COLO829 (cell line): Measurements from ENCODE around the gene RIOK3.
"Not testable (repeated sequence)": the region's sequence is repeated elsewhere in the genome, so short reads cannot be mapped to it uniquely, and the experiment has no call there.

ENCODE experiments used
- DNase-seq: peaks from one replicate; pipeline ENCODE4 v3.0.0; 2012; ENCODE audit warnings: low spot score

Gene RIOK3, protein sequence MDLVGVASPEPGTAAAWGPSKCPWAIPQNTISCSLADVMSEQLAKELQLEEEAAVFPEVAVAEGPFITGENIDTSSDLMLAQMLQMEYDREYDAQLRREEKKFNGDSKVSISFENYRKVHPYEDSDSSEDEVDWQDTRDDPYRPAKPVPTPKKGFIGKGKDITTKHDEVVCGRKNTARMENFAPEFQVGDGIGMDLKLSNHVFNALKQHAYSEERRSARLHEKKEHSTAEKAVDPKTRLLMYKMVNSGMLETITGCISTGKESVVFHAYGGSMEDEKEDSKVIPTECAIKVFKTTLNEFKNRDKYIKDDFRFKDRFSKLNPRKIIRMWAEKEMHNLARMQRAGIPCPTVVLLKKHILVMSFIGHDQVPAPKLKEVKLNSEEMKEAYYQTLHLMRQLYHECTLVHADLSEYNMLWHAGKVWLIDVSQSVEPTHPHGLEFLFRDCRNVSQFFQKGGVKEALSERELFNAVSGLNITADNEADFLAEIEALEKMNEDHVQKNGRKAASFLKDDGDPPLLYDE

DNA sequence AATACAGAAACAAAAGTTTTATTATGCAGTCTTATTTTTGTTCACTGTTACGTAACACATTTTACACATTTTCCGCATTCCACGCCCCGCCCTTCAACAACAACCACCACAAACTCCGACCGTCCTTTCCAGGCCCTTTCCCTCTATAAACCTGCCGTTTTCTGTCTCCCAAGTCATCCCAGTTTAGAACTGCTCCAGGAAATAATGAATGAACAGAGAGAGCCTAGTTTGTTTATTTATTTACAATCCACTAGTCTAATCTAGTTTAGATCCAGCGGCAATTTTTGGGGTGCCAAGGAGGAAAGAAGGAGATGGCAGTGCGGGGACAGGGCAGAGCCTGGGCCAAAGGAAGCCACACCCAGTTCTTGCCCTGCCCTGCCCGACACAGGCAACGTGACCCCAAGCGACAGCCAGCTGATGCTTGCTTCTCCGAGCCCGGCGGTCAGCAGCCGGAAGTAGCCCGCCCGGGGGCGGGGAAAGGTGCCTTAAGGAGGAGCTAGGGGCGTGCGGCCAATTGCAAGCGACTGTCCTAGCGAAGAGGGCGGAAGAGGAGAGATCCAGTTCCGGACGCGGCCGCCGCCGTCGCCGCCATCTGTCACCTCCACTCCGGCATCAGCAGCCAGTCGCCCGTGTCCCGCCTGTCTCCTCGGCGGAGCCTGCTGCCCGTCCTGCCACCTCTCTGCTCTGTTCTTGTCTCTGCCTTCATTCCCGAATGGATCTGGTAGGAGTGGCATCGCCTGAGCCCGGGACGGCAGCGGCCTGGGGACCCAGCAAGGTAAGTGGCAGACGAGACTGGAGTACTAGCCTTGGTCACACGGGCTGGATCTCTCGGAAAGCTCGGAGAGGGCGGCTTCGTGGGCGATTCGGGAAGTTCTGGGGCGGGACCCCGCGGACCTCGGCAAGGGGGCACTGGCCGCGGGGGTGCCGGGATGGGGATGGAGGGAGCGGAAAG, at the start of gene RIOK3:
TSS of gene RIOK3 (plus strand) at position 560 of the 952 bp plus-strand sequence. CDS start at position 713, 153 bp downstream.
- peak; percentile 96 for DNase-seq

DNA sequence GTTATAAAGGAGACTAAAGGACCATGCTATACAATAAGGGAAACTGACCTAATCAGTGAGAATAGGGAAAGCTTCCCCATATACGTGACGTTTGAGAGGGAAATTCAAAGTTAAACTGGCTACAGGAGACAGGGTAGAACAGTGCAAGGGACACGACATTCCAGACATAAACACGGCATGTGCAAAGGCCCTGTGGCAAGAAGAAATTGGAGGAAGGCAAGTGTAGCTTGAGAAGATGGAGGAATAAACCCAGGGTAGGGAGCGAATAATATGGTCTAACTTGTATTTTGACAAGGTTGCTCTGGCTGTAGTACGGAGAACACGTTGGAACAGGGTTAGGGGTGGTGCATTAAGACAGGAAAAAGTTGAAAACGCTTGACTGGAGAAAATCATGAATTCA, 49.8 kb upstream of the RIOK3 start:
- no peak for DNase-seq

DNA sequence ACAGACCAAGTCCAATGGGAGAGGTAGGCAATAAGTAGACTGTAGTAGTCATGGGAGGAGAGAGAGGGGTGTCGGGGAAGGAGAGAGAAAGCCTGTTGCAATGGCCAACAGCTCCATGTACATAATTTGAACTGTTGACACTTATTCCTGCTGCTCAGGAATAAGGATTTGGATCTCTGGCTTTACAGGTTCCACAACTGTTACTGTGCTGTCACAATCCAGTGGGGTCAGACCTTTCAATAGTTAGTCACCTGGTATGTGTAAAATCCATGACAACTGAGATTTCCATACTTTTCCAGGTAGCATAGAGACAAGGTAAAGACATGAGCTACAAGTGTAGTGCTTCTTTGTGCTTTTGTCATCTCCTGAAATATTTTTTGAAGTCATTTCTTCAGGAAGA, 47.5 kb upstream of the RIOK3 start:
- DNase-seq = no peak

DNA sequence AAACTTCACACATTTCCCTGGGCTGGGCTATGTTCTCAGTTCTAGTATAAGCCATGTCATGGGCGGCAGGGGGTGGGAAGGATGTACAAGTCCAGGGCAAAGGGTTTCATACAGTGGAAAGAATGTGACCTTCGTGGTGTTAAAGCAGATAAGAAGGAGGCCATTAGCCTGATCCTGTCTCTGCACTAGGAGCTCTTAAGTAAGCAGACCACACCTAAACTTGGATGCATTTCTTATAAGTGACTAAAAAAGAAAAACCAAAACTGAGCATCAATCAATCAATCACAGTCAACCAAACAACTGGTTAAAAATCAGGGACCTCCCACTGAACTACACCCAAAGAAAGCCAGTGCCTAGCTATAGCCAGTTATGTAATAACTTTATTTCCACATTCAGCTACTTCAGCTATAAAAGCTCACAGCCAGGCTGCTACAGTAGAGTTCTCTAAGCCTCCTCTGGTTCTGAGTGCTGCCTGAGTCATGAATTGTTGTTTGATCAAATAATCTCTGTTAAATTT, 46.8 kb upstream of the RIOK3 start:
- DNase-seq = no peak

DNA sequence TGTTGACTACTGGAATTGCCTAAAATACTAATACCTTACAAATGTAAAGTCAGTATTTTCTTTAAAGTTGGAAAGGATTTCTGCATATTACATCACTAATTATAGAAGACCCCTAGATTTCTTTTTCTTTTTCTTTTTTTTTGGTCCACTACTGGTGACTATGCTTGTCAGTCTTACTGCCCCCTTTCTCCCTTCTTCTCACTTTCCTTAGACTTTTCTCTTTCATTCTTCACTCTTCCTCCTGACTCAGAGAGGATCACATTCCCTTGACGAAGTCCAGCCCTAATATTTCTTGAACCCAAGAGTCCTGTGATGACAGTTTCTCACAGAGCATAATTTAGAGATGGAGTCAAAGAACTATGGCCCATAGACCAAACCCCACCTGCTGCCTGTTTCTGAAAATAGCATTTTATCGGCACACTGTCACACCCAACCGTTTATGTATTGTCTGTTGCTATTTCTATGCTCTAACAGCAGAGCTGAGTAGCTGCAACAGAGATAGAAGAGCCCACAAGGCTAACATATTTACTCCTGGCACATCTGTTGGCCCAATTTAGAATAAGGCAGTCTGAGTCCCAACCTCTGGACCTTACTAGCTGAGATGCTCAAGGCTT, 40.6 kb upstream of the RIOK3 start:
- no peak for DNase-seq

DNA sequence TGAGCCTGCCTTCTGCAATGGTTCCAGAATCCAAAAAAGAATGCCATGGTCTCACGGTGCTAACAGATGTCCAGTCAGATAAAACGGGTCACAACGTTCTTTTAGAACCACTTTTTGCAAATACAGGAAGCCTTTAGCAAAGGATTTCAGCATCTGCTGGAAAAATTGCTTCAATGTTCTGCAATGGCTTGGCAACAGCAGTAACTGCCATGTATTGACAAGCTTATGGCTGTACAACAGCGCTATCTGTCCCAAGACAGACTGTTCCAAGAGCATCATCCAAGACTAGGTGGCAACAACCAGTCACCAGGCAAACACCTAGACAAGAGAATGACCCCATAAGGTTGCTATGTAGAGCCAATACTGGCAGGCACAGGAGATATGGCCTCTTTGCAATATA, 37.6 kb upstream of the RIOK3 start:
- DNase-seq = no peak

DNA sequence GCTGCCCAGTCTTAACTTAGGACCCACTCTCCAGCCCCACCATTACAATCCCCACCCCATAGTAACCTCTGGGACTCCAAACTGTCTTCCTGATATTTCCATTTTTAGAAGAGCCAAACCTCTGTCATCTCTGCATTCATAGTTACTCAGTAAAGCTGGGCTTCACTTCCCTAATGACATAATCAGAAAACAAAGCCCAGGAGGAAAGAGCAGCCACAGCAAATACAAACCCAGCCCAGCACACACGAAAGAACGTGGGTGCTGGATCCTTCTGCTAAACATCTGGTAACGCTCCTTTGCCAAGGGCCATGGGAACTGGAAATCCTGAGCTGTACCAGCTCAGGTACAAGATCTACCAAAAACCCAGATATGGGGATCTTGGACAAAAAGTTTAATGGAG, 36.8 kb upstream of the RIOK3 start:
- no peak for DNase-seq

DNA sequence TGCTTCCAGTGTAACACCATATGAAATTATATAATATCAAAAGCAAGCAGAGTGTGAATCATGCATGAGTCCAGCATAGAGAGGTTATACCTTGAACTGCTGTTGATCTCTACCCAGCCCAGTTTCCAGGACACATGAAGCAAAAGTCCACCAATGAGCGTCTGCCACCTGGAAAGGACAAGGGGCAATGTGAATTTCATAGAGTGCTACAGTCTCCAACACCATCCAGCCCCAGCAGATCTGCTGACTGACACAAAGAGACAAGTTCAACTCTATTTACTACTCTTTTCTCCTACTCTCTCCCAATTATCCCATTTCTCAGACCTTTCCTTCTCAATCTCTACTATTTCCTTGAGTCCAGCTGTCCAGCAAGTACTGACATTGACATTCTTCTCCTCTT, 31.8 kb upstream of the RIOK3 start:
- DNase-seq = no peak

DNA sequence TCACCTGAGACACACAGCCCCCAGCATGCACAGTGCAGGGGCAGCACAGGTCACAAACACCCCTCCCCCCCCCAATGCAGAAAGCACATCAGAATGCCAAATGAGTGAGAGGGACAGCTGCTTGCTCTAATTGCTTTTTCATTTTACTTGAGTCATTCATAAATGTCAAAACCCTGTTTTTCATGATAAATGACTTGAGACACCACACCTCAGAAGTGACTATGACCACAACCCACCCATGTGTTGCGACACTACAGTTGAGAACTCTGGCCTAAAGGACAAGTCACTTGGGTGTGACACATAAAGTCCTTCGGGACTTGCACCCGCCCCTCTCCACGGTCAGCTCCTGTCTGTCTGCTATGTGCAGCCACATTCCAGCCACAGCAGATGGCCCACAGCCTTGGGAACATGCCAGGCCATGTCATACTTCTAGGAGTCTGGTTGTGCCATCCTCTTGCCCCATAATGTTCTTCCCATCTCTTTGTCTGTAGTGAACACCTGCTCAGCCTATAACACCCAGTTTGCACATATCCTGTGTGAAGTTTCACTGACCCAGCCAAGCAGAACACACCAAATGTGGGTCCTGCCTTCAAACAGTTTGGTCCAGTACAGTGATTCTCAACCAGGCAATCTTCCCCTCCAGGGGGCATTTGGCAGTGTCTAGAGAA, 30.2 kb upstream of the RIOK3 start:
- no peak for DNase-seq

DNA sequence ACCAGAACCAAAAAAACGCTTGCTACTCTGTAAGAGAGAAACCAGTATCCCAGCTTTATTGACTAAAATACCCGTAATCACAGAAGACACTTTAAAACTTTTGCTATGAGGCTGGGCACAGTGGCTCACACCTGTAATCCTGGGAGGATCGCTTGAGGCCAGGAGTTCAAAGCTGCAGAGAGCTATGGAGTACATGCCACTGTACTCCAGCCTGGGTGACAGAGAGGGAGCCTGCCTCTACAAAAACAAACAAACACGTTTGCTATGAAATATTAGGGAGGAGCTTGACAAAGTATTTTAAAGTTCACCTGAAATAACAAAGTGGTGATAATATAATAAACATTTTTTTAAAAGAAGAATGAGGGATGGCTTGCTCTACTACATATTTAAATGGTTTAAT, 28.5 kb upstream of the RIOK3 start:
- DNase-seq = no peak

DNA sequence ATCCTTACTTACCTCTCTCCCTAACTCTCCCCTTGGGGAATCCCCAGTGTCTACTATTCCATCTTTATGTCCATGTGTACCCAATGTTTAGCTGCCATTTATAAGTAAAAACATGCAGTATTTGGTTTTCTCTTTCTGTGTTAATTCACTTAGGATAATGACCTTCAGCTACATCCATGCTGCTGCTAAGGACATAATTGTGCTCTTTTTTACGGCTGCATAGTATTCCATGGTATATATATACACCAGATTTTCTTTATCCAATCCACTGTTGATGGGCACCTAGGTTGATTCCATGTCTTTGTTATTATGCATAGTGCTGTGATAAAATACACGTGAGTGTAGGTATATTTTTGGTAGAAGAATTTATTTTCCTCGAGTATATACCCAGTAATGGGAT, 24.3 kb upstream of the RIOK3 start:
- no peak for DNase-seq

DNA sequence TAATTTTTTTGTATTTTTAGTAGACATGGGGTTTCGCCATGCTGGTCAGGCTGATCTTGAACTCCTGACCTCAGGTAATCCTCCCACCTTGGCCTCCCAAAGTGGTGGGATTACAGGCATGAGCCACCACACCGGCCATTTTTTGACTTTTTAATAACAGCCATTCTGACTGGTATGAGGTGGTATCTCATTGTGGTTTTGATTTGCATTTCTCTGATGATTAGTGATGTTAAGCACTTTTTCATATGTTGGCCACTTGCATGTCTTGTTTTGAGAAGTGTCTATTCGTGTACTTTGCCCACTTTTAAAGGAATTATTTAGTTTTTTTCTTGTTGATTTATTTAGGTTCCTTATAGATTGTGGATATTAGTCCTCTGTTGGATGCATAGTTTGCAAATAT, 23.5 kb upstream of the RIOK3 start:
- DNase-seq = not testable (repeated sequence)

DNA sequence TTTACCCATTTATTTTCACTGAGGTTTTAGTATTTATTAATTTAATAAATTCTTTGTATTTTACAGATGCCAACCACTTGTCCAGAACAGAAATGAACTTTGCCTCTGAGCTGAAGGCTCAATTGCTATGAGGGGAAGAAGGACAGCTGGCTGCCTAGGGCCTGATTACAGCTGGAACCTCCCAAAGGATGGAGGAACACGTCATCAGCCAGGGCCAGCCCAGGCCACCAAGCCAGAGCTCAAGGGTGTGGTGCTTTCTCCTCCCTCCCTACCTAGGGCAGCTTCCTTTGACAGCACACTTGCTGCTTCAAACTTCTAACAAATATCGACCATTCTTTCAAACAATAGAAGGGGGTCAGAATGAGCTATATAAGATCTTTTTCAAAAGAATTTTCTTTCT, 19.7 kb upstream of the RIOK3 start:
- DNase-seq = no peak

DNA sequence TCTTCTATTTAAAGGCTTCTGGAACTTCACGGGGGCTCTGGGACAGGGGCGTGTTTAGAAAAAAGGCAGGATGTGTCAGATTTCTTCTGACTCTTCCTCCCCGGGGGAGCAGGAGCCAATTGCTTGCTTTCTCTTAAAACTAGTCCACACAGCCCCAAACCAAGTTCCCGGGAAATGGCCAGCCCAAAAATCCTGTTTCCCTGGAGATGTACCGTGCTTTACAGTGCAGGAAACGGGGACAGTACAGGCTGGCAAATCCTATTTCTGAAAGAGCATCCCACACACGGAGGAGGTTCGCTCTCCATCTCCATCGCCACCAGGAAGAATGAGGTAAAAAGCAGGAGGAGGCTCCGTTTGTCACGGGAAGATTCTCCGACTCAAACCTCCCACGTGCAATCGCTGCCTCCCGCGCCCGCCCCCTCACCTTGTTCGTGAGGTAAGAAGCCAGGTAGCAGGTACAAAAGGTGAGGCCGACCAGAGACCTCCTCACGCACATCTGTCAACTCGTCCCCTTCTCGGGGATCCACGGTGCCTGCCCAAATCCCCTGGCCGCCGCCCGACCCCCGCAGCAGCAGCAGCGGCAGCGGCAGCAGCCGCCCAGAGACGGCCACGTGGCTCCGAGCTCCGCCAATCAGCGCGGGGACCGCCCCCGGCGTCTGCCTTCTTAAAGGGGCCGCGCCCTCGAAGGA, 15.6 kb upstream of the RIOK3 start:
- peak; percentile 35 for DNase-seq

DNA sequence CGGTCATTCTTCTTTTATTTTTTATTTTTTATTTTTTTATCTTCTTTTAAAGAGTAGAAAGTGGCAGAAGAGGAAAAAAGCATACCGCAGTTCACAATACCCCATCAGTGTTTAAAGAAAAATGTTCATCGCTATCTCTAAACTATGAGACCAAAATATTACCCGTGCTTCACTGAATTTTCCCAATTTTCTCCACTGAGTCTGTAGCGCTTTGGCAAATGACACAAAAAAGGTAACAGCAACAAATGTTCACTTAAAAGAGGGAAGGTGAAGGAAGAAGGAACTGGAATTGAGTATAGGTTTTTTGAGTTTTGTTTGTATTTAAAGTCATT, 15.1 kb upstream of the RIOK3 start:
- DNase-seq = no peak

DNA sequence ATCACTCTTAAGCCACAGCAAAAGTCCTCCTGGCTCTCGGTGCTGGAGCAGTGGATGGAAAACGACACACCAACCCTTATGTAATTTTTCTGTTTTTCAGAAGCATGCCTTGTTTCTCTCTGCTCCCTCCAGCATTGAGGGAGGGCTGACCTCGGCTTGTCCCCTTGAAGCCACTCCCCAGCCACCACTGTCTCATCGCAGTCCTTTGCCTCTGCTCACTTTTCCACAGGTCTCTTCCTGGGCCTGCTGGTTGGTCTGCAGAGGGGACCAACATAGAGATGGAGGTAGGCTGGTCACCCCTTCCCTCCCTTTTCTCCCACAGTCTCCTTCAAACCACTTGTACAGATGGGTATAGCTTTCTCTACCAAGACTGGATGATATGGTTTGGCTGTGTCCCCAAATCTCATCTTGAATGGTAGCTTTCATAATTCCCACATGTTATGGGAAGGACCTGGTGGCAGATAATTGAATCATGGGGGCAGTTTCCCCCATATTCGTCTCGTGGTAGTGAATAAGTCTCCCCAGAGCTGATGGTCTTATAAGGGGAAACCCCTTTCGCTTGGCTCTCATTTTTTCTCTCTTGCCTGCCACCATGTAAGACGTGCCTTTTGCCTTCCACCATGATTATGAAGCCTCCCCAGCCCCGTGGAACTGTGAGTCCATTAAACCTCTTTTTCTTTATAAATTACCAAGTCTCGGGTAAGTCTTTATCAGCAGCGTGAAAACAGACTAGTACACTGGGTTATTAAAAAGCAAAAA, 14.3 kb upstream of the RIOK3 start:
- no peak for DNase-seq

DNA sequence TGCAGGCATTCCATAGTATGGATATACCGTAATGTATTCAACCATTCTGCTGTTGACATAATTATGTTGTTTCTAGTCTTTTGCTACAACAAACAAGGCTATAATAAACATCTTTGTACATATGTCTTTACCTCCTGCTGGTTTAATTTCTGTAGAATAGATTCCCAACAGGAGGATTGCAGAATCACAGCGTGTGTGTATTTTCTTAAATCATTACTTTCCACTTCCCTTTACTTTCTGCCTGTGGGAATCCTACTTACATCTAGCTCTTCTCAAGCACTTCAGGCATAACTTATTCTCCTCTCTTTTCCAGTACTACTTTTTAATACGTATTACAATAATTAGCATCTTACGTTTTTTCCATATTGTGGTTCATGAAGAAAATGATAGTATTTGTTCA, 13.0 kb upstream of the RIOK3 start:
- DNase-seq = no peak

DNA sequence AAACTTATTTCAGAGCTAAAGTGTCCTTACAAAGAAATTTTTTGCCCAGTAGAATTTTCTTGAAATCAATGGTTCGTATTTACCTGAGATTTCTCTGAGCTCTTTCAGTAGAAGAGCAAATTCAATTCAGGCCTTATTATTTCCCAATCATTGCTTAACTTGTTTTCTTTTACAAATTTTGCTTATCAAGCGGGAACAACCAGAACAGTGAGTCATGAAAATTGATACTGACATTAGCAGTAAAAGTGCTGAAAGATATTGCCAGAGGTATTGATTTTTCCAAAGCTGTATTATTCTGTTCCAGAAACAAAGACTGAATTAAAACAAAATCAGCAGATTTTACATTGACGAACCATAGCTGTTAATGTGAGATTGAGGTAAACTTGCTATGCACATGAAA, 10.1 kb upstream of the RIOK3 start:
- DNase-seq = no peak

DNA sequence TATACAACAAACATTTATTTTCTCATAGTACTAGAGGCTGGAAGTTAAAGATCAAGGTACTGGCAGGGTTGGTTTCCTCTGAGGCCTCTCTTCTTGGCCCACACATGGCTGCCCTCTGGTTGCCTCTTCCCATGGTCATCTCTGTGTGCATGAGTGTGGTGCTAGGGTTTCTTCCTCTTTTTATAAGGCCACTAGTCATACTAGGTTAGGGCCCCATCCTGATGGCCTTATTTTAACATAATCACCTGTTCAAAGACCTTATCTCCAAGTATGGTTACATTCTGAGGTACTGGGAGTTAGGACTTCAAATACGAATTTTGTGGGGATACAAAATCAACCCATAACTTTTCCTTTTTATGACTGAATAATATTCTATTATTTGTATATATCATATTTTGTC, 4.8 kb upstream of the RIOK3 start:
- no peak for DNase-seq

DNA sequence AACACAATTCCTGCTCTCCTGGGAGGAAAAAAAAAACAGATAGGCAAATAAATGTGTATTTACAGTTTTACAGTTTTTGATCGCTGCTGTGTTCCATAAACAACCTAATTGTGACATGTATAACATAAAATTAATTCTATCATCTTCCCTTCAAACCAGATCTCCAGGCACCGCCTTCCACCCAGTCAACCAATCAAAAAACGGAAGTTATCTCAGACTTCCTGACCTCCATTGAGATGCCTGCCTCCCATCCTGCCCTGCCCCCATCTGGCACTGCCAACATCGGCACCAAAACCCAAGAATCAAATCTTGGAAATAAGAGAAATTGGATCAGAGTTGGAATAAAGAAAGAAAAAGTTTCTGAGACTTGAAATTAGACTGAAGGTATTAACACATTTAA, 3.1 kb upstream of the RIOK3 start:
- no peak for DNase-seq

DNA sequence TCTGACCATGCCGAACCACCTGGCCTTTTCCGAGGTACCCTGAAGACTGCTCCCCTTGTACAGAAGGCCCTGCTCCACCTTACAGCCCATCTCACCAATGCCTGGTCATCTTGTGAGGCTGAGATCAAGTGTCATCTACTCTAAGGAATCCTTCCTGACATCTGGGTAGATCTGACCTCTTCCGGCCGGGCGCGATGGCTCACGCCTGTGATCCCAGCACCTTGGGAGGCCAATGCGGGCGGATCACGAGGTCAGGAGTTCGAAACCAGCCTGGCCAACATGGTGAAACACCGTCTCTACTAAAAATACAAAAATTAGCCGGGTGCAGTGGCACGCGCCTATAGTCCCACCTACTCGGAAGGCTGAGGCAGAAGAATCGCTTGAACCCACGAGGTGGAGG, 2.1 kb upstream of the RIOK3 start:
- DNase-seq = no peak
